Type B pancreatic cell (in vitro differentiated cells): ENCODE measurements around the gene NOBOX. TPM values are rescaled to one million over a fixed set of nuclear protein-coding genes. Genes with fewer than 3 reads are reported as not detected.

Experiments
- DNase-seq: peaks from one replicate; pipeline ENCODE4 v3.0.0; 2021; ENCODE audit warnings: mixed read lengths; ENCODE audit not compliant: unreplicated experiment; ENCODE audit errors: extremely low spot score
- H3K27ac Mint-ChIP-seq: 2 replicates; pipeline ENCODE4 v1.8.0; 2021; ENCODE audit warnings: mild to moderate bottlenecking, mixed read lengths
- H3K27me3 Mint-ChIP-seq: 2 replicates; pipeline ENCODE4 v1.8.0; 2021; ENCODE audit warnings: mixed read lengths
- H3K36me3 Mint-ChIP-seq: 2 replicates; pipeline ENCODE4 v1.8.0; 2021; ENCODE audit warnings: mixed read lengths
- H3K4me1 Mint-ChIP-seq: one replicate; pipeline ENCODE4 v1.8.0; 2021; ENCODE audit warnings: mixed read lengths; ENCODE audit not compliant: unreplicated experiment
- H3K4me3 Mint-ChIP-seq: 2 replicates; pipeline ENCODE4 v1.8.0; 2021; ENCODE audit warnings: mild to moderate bottlenecking, mixed read lengths
- H3K9me3 Mint-ChIP-seq: 2 replicates; pipeline ENCODE4 v1.8.0; 2021; ENCODE audit warnings: mixed read lengths
- total RNA-seq: library from RNA; stranded (reverse); gene quantifications from 2 replicates; pipeline ENCODE4 v1.2.1, GENCODE V29; 2021; ENCODE audit warnings: low replicate concordance
- TF ChIP-seq, protein P1 (sequence below): fragments of 200-600 bp; sonication (generic); conservative IDR thresholded peaks from 2 replicates; pipeline ENCODE4 v1.5.0; 2021; ENCODE audit warnings: antibody characterized with exemption, mild to moderate bottlenecking

Gene NOBOX
- total RNA-seq, 1 donor from 2014 or later, result not detected

DNA sequence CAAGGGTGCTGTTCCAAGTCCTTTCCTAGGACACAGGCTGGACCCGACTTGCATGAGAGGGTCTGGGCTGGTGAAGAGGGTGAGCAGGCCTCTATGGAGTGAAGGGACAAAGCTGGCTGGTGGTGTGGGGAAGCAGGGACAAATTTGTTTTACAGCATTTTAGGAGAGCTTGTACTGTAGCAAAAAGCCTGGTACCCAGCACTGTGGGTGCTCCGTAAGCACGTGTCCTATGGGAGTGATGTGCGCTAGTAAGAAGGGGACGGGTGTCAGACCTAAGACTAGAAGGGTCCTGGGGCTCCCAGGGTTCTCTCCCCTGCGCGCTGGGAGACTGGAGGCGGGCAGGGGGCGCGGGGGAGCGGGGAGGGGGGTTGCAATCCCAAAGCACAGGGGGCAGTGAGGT, 391 bp downstream of the NOBOX start:
- peaks cover 8% of the 10 kb centered on the region for H3K27me3 Mint-ChIP-seq
- H3K27ac Mint-ChIP-seq, result no peak overlapping the region
- DNase-seq, result peak; percentile 22
- H3K9me3 Mint-ChIP-seq, result no peaks in the 10 kb centered on the region
- TF ChIP-seq, protein P1, sequence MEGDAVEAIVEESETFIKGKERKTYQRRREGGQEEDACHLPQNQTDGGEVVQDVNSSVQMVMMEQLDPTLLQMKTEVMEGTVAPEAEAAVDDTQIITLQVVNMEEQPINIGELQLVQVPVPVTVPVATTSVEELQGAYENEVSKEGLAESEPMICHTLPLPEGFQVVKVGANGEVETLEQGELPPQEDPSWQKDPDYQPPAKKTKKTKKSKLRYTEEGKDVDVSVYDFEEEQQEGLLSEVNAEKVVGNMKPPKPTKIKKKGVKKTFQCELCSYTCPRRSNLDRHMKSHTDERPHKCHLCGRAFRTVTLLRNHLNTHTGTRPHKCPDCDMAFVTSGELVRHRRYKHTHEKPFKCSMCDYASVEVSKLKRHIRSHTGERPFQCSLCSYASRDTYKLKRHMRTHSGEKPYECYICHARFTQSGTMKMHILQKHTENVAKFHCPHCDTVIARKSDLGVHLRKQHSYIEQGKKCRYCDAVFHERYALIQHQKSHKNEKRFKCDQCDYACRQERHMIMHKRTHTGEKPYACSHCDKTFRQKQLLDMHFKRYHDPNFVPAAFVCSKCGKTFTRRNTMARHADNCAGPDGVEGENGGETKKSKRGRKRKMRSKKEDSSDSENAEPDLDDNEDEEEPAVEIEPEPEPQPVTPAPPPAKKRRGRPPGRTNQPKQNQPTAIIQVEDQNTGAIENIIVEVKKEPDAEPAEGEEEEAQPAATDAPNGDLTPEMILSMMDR, result no peak
- no peaks in the 10 kb centered on the region for H3K36me3 Mint-ChIP-seq
- H3K4me3 Mint-ChIP-seq, result no peak overlapping the region
- peaks cover 13% of the 10 kb centered on the region for H3K4me1 Mint-ChIP-seq

DNA sequence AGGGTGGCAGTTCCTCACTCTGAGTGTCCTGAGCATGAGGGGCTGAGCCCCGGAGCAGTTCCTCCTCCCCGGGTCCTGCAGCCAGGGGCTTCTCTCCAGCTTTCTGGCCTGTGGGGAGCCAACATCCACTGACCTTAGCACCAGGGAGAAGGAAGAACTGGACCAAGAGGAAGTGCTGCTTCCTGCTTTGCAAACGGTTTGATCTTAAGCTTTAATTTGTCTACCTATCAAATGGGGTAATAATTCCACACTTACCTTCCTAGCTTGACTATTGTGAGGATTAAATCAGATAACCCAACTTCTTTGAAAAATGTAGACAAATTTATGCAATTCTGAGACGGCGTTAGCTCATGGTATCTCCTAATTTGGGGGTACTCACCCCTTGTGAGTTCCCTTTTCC, 2.0 kb downstream of the NOBOX start:
- TF ChIP-seq, protein P1, result no peak
- peak; percentile 43 for DNase-seq
- peaks cover 4% of the 10 kb centered on the region for H3K4me1 Mint-ChIP-seq
- no peaks in the 10 kb centered on the region for H3K36me3 Mint-ChIP-seq
- no peak overlapping the region for H3K27ac Mint-ChIP-seq
- H3K4me3 Mint-ChIP-seq, result no peak overlapping the region
- no peaks in the 10 kb centered on the region for H3K9me3 Mint-ChIP-seq
- peaks cover 5% of the 10 kb centered on the region for H3K27me3 Mint-ChIP-seq

DNA sequence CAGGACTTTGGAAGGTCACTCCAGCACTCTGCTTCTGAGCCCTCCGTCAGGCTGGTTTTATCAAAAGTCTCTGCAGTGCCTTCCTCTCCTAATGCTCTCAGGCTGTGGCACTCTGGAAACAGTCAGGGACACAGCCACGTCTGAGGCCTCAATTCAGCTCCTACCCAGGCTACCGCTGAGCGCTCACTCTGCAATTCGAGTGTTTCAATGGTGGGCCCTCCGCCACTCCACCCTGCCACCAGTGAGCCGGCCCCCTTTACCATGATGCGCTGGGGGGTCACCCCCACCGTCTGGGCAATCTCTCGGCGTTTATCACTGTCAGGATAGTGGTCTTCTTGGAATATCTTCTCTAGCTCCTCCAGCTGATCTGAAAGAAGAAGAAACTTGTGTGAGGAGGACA, 3.5 kb downstream of the NOBOX start:
- Mint-ChIP-seq H3K4me1 (no peaks in the 10 kb centered on the region), H3K4me3 (no peak overlapping the region), H3K27me3 (peaks cover 5% of the 10 kb centered on the region), H3K9me3 (no peaks in the 10 kb centered on the region), H3K27ac (no peak overlapping the region), H3K36me3 (no peaks in the 10 kb centered on the region)
- TF ChIP-seq, protein P1, result no peak
- DNase-seq, result peak; percentile 47

DNA sequence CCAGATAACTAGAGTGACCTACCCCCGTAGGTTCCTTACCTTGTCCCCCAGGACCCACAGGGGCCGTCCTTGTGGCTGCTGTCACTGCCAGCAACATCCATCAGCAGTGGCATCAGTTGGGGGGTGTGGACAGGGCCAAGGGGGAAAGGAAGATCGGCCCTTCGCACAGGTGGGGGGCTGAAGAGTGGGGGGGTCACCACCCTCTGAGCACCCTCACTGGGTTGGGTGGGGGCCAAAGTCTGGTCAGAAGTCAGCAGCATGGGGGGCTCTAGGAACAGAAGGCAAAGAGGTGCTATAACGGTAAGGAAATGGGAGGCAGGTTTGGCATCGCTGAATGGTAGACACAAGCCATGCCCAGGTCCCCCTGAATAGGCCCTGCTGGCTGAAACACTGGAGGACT, 4.6 kb downstream of the NOBOX start:
- DNase-seq, result peak; percentile 31
- H3K4me1 Mint-ChIP-seq, result no peaks in the 10 kb centered on the region
- H3K9me3 Mint-ChIP-seq, result no peaks in the 10 kb centered on the region
- H3K27me3 Mint-ChIP-seq, result peaks cover 5% of the 10 kb centered on the region
- H3K27ac Mint-ChIP-seq, result no peak overlapping the region
- no peaks in the 10 kb centered on the region for H3K36me3 Mint-ChIP-seq
- H3K4me3 Mint-ChIP-seq, result no peak overlapping the region
- TF ChIP-seq, protein P1, result no peak

DNA sequence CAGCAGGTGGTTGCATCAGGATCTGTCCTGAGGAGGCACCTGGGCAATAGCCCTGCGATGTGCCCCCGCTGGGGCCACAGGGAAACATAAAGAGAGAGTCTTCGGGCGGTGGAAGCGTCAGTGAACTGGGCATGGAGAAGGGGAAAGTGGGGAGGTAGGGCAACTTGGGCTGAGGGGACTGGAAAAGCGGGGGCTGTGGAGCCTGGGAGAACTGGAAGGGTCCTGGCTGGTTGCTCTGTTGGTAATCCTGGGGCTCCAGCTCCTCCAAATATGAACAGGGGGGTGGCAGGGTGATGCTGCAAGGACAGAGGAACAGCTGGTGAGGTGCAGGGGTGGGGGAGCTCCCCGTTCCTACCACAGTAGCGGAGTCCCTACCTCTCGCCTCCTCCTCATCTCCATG, 5.2 kb downstream of the NOBOX start:
- Mint-ChIP-seq H3K4me1 (no peaks in the 10 kb centered on the region), H3K36me3 (no peaks in the 10 kb centered on the region), H3K27me3 (peaks cover 5% of the 10 kb centered on the region), H3K4me3 (no peak overlapping the region), H3K27ac (no peak overlapping the region), H3K9me3 (no peaks in the 10 kb centered on the region)
- peak; percentile 27 for DNase-seq
- TF ChIP-seq, protein P1, result no peak

DNA sequence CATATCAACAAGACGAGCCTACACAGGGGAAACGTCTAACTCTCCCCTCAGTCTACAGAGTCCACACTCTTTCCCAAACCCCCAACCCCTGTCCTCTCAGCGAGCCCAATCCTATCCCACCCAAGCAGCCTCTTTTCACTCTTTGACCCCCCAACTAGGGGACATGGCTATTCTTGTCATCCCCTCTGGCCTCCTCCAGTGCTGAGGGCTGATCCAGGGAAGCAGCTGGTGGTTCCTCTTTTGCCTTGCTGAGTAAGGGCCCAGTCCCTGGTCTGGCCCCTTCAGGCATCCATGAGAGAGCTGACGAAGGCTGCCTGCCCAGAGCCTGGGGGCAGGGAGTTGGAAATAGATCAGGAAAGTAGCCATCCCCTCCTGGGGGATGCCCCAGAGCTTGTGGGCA, 6.4 kb downstream of the NOBOX start:
- Mint-ChIP-seq H3K9me3 (no peaks in the 10 kb centered on the region), H3K4me3 (no peak overlapping the region), H3K4me1 (no peaks in the 10 kb centered on the region), H3K27me3 (peaks cover under 1% of the 10 kb centered on the region), H3K27ac (no peak overlapping the region), H3K36me3 (no peaks in the 10 kb centered on the region)
- TF ChIP-seq, protein P1, result no peak
- DNase-seq, result no peak
